ENCODE data around the gene AMBRA1. TPM values are rescaled to one million over a fixed set of nuclear protein-coding genes. Genes with fewer than 3 reads are reported as not detected.

AMBRA1 gene
- total RNA-seq, 4 donors from 2014 or later = 43.4 to 48.9 (median 46.3) TPM

- no peak for TF ChIP-seq POLR2AphosphoS5 (IDR thresholded peaks at IDR 0.05)
- no peak for TF ChIP-seq POLR2A (IDR thresholded peaks at IDR 0.05)
- TF ChIP-seq EP300 (IDR thresholded peaks at IDR 0.05; ENCODE audit: low read depth) = no peak
- TF ChIP-seq, protein P1, sequence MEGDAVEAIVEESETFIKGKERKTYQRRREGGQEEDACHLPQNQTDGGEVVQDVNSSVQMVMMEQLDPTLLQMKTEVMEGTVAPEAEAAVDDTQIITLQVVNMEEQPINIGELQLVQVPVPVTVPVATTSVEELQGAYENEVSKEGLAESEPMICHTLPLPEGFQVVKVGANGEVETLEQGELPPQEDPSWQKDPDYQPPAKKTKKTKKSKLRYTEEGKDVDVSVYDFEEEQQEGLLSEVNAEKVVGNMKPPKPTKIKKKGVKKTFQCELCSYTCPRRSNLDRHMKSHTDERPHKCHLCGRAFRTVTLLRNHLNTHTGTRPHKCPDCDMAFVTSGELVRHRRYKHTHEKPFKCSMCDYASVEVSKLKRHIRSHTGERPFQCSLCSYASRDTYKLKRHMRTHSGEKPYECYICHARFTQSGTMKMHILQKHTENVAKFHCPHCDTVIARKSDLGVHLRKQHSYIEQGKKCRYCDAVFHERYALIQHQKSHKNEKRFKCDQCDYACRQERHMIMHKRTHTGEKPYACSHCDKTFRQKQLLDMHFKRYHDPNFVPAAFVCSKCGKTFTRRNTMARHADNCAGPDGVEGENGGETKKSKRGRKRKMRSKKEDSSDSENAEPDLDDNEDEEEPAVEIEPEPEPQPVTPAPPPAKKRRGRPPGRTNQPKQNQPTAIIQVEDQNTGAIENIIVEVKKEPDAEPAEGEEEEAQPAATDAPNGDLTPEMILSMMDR (IDR thresholded peaks at IDR 0.05) = no peak
- 77 to 89% methylated on average over 3 to 5 of the region's 5 CpGs for WGBS, 2 donors (ENCODE audit: low coverage in 1 of 2)
- H3K9me3 ChIP-seq = no peaks in the 10 kb centered on the region
- H3K36me3 ChIP-seq = no peaks in the 10 kb centered on the region
- no peaks in the 10 kb centered on the region for H3K27me3 ChIP-seq
- in situ Hi-C loops (cut with MboI; ENCODE audit: low pct_ligation_motif_present in 1 of 4, low pct_unique_long_range_greater_than_20kb in 1 of 4, low sequenced_read_pairs in 3 of 4) = no loop called here
- DNase-seq = no peak
- H3K4me3 ChIP-seq = no peak overlapping the region
- no peak overlapping the region for H3K27ac ChIP-seq
- peaks cover 0 to 30% (median 10%) of the 10 kb centered on the region in 4 donors for H3K4me1 ChIP-seq
- intact Hi-C loops (cut with DNase I; ENCODE audit: low total_unique reads) = no loop called here
Observed at GRCh38 chr11:46475926-46476545, 117.8 kb downstream of the AMBRA1 start.

DNA sequence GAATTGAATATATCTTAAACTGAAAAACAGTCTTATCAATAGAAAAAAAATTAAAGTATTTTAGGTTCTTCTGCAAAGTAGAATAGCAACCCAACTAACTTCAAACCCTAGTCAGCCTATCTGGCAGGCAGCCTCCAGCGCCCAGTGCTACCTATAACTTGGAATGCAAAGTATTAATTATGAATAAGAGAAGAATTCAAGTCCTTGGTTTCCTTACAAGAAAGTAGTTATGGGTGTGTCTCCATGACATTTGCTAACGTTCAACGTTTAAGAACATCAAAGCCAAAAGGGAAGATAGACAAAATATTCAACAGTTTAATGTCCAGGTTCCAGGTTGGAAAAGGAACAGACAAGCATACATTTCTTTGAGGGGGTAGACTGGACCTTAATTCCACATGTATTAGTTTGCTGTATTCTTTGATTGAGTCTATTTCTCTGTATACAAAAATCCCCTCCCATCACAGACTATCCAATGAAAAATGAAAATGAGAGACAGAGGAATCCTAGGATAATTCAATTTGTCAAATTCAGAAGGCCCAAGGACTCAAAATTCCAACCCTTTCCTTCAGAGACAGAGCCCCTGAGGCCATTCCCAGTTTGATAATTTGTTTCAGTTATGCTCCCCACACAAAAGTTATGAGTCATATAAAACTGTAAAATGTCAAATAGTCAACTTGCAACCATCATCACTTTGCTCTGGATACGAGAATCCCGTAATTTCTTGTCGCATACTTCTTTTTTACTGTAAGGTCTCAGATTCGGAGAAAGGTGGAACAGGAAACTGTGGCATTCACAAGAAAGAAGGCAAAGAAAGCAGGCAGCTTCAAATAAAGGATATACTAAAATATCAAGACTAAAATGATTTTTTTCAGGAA is 118.5 kb downstream of the AMBRA1 start:
- Histone ChIP-seq H3K4me3 (no peak overlapping the region), H3K27ac (no peak overlapping the region), H3K9me3 (no peaks in the 10 kb centered on the region), H3K4me1 (peaks cover 0 to 30% (median 10%) of the 10 kb centered on the region in 4 donors), H3K27me3 (no peaks in the 10 kb centered on the region), H3K36me3 (no peaks in the 10 kb centered on the region)
- in situ Hi-C loops (cut with MboI; ENCODE audit: low pct_ligation_motif_present in 1 of 4, low pct_unique_long_range_greater_than_20kb in 1 of 4, low sequenced_read_pairs in 3 of 4) (no loop called here), intact Hi-C loops (cut with DNase I; ENCODE audit: low total_unique reads) (no loop called here)
- no peak for DNase-seq
- TF ChIP-seq, protein P1 (IDR thresholded peaks at IDR 0.05) = no peak
- TF ChIP-seq POLR2AphosphoS5 (IDR thresholded peaks at IDR 0.05) (no peak), EP300 (IDR thresholded peaks at IDR 0.05; ENCODE audit: low read depth) (no peak), POLR2A (IDR thresholded peaks at IDR 0.05) (no peak)
- WGBS, 2 donors (ENCODE audit: low coverage in 1 of 2) = 68 to 80% methylated on average over 7 of the region's 7 CpGs

- peak; percentile 57 for DNase-seq
- intact Hi-C loops (cut with DNase I; ENCODE audit: low total_unique reads) = no loop called here
- in situ Hi-C loops (cut with MboI; ENCODE audit: low pct_ligation_motif_present in 1 of 4, low pct_unique_long_range_greater_than_20kb in 1 of 4, low sequenced_read_pairs in 3 of 4) = no loop called here
- Histone ChIP-seq H3K27me3 (no peaks in the 10 kb centered on the region), H3K36me3 (peaks cover 0 to 8% (median 0%) of the 10 kb centered on the region in 4 donors), H3K4me3 (no peak overlapping the region), H3K9me3 (no peaks in the 10 kb centered on the region), H3K4me1 (peaks cover 0 to 30% (median 10%) of the 10 kb centered on the region in 4 donors), H3K27ac (peak overlapping the region; percentile 7 to 68 (median 64))
- 63% methylated on average over 1 of the region's 1 CpG for WGBS, 2 donors (ENCODE audit: low coverage in 1 of 2)
- TF ChIP-seq, protein P1 (IDR thresholded peaks at IDR 0.05) = no peak
- TF ChIP-seq POLR2A (IDR thresholded peaks at IDR 0.05) (peak; percentile 13), POLR2AphosphoS5 (IDR thresholded peaks at IDR 0.05) (peak in 2 of 3 donors; percentile 49 to 59), EP300 (IDR thresholded peaks at IDR 0.05; ENCODE audit: low read depth) (no peak)
Observed at GRCh38 chr11:46472662-46472994, 121.2 kb downstream of the AMBRA1 start.

- in situ Hi-C loops (cut with MboI; ENCODE audit: low pct_ligation_motif_present in 1 of 4, low pct_unique_long_range_greater_than_20kb in 1 of 4, low sequenced_read_pairs in 3 of 4) (no loop called here), intact Hi-C loops (cut with DNase I; ENCODE audit: low total_unique reads) (no loop called here)
- Histone ChIP-seq H3K27ac (peak overlapping the region; percentile 7 to 68 (median 44)), H3K9me3 (no peaks in the 10 kb centered on the region), H3K4me3 (no peak overlapping the region), H3K36me3 (peaks cover 0 to 8% (median 0%) of the 10 kb centered on the region in 4 donors), H3K4me1 (peaks cover 0 to 30% (median 10%) of the 10 kb centered on the region in 4 donors), H3K27me3 (no peaks in the 10 kb centered on the region)
- WGBS, 2 donors (ENCODE audit: low coverage in 1 of 2) = 79 to 83% methylated on average over 5 of the region's 5 CpGs
- TF ChIP-seq POLR2AphosphoS5 (IDR thresholded peaks at IDR 0.05) (no peak), POLR2A (IDR thresholded peaks at IDR 0.05) (no peak), EP300 (IDR thresholded peaks at IDR 0.05; ENCODE audit: low read depth) (no peak)
- TF ChIP-seq, protein P1 (IDR thresholded peaks at IDR 0.05) = no peak
- no peak for DNase-seq
Observed at GRCh38 chr11:46471943-46472661, 121.7 kb downstream of the AMBRA1 start.

Measured in transverse colon (tissue), 4 donors.